GM21528 (cell line): ENCODE results near the gene LCT.
A peak's percentile ranks its signal among the peaks of the same experiment; 100 is the strongest.
"Not testable (repeated sequence)": the region's sequence is repeated elsewhere in the genome, so short reads cannot be mapped to it uniquely, and the experiment has no call there.

Experiments
- ATAC-seq: cut with Tn5 transposase; IDR thresholded peaks from one replicate; pipeline ENCODE4 v1.9.1; 2021; ENCODE audit warnings: mild to moderate bottlenecking, moderate library complexity; ENCODE audit not compliant: unreplicated experiment, low FRiP score

Gene LCT

DNA sequence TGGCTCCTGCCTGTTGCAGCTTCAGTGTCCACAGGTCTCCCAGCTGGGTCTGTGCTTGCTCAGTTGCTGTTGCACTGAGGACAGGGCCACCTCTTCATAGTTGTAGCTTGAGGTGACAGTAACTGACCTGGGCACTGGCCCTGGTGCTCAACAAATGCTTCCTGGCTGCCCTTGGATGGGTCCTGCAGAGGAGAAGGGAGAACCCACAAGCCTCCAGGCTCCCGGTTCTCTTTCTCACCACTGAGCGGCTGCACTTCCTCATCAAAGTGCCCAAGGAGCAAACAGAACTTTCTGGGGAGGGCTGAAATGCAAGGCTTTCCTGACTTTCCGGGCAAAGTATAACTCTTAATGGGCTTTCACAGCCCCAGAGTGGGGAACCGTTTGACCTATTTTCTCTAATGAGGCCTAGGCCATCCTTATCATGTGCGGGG lies 38.7 kb downstream of the LCT start:
- no peak for ATAC-seq

DNA sequence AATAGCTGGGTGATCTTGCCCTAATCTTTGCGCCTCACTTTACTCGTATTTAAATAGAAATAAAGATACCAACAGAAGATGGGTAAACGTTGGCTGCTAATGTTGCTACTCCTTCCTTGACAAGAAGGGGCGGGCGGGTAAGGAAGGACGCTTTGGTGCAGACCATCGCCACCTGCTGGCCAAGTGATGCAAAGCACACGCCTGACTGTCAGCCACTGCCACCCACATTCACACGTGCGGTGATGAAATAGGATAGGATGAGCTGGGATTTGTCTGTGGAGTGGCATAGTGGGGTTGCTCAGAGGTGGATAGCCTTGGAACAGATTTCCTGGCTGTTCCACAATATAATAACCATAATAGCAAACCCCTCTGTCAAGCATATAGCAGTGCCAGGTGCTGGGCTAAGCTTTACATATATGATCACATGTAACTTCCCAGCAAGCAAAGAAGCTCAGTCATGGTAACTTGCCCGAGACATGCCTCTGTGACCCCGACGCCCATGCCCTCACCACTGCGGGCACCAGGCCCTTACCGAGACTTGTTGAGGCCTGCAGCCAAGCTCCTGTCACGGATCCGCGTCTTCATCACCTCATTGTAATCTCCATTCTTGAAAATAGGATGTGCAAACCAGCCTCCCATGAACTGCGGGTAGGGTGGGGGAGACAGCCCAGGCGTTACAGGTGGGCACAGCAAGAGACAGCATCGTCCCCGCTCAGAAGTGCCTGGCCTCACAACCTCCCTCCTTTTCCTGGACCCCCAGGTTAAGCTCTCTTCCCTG lies 39.3 kb downstream of the LCT start:
- ATAC-seq = peak; percentile 63

DNA sequence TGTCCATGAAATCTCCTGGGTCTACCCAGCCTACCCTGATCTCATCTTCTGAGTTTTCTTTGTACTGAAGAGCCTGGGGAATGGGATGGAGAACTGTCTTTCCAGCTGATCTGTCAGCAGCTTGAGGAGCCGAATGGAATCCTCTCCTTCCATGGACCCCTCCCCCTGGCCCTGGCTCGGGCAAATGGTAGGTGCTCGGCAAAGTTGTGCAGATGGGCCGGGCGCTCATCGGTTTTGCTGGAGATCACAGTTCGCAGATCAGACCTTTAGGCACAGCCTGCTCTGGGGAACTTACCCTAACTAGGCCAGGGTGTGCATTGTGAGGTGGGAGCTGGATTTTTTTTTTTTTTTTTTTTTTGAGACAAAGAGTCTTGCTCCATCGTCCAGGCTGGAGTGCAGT lies 40.4 kb downstream of the LCT start:
- ATAC-seq = no peak

DNA sequence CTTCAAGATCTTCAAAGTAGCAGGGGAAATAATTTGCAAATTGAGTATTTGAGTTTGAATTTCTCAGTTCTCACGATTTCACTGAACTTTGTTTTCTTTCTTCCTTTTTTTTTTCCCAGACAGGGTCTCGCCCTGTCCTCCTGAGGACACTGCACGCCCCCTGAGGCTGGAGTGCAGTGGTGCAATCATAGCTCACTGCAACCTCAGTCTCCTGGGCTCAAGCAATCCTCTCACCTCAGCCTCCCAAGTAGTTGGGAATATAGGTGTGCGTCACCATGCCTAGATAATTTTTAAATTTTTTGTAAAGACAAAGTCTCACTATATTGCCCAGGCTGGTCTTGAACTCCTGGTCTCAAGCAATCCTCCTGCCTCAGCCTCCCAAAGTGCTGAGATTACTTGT lies 41.3 kb downstream of the LCT start:
- ATAC-seq = not testable (repeated sequence)

DNA sequence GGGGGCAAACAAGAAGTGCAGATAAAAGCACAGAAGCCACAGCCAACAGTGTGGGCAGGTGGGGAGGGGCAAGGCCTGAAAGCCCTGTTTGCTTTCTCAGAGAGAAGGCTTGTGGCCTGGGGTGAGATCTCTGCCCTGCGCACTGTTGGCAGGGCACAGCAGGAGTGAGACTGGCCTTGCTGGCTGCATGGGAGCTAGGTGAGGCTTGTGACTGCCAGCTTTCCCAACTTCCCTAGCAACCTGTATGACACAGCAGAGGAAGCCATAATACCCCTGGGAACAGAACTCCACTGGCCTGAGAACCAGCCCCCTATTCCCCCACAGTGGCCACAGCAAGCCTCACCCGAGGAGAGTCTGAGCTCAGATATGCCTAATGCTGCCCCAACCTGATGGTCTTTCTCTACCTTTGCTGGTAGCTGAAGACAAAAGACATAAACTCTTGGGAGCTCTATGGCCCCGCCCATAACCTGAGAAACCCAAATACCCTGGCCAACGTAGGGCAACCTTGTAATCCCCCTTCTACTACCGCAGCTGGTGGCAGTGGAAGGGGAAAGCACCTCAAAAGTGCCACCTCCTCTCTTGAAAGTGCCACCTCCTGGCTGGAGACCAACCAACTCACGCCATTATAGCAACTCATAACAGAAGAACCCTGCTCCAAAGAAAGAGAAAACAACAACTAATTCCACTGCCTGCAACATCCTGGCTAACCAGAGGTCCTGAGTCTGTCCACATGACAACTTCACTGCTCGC lies 44.4 kb downstream of the LCT start:
- no peak for ATAC-seq

DNA sequence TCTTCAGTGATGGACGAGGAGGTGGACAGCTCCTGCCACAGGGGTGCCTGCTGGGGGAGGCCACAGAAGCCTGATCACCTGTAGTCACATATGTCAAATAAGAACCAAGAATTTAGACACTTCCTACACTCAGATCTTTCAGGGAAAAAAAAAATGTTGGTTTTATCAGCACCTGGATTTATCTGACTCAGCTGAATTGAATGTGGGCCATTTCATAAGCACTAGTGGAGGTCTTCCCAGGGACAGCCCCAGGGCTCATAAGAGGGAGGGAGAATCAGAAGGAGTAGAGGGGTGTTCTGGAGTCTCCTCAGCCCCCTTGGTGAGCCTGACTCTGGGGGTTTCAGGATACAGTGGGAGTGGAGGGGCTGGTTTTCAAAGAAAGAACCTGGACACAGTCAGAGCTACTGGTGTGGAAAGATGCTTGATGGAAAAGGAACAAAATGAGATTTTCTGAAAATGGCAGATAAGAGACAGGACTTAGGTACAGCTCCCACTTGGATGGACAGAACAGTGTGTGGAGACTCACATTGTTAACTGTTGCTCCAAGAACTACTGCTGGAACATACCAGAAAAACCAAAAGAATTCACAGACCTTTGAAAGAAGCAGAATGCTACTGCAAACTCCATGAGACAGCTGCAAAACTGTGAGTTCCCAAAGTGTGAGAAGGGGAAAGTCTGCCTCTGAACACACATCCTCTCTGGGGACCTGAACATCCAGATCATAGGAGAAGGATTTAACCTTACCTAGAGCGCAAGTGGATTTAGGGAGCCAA lies 45.4 kb downstream of the LCT start:
- ATAC-seq = no peak

DNA sequence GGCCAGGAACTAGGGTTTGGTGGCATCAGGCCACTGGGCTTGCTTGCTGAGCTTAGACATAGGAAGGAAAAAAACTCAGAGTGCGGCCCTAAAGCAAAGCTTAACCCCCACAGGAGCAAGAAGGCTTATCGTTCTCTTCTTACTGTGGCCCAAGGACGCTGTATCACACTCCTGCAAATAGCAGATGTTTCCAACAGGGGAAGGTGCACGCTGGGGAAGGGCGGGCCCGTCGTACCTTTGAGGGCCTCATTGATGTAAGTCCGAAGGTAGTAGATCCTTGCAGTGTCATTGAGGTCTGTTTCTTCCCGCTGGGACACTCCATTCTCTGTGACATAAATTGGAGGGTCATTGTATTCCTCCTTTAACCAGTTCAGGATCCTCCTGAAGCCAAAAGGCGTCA lies 46.6 kb downstream of the LCT start:
- no peak for ATAC-seq

DNA sequence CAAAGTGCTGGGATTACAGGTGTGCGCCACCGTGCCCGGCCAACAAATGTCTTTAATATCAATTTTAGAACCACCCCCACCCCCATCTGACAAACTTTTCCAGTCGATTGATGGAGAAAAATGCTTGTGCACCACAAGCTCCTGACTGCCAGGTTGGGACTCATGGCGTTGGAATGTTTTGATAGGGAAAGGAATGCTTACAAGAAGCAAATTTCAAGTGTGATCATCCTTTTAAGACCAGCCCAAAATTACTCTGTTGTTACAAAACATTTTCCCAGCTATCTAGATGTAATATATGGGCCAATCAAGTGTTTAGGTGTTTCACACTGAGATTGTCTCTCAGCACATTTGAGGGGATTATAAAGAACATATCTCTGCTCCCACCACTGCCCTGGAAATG lies 50.2 kb downstream of the LCT start:
- no peak for ATAC-seq

DNA sequence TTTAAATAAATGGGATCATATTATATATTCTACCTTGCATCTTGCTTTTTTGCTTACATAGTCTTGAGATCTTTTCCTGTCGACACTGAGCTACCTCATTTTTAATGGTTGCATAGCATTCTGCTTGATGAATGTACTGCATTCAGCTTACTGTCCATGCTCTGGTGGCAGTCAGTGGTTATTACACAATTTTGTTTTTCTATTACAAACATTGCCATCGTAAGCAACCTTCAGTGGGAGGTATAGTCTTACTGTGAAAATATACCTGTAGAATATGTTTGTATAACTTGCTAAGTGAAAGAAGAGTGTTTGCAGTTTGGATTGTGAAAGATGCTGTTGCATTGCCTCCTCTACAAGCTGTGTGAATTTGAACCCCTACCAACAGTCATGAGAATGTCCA lies 52.0 kb downstream of the LCT start:
- ATAC-seq = no peak

DNA sequence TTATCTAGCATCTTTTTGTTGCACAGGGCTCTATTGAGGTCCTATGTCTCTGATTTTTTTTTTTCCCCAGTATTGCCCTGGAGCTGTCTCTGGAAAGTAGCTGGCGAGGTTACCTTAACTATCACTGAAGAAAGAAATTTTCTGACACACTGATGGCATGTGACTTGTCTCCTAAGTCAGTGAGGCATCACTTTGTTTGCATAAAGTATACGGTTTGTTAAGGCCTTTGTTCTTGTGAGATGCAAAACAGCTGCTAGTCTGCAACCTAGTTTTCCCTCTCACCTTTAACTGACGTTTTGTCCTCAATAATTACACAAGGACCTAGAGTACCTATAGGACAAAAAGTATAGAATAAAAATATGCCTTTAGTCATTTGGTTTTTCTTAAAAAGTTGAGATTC lies 53.5 kb downstream of the LCT start:
- ATAC-seq = no peak

DNA sequence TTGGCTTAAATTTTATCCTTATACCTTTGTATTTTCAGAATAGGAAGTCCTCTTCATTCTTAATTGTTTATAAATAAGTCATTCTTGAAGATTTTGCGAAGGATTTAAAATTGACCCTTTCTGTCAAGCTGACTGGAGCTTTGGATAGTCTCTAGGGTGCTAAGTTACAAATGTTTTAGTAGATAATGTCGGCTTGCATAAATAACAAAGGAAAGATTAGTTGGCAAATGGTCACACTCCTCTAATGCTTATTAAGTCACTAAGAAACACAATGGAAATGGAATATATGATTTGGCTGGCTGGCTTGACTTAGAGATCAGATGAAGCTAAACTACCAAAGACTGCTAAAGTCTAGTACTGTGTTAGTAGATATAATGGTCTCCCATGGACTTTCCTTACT lies 54.8 kb downstream of the LCT start:
- ATAC-seq = no peak

DNA sequence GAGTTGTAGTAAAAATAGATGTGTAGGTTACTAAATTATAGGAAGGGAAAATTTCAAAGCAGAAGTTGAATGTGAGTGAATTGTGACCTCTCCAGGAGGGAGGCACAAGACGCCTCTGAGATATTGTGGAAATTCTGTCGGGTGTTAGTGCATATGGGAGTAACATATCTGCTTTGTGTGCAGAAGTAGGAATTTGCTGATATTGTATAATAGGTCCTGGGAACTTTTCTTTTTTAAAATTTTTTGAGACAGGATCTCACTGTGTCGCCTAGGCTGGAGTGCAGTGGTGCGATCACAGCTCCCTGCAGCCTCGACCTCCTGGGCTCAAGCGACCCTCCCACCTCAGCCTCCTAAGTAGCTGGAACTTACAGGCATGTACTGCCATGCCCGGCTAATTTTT lies 60.6 kb downstream of the LCT start:
- no peak for ATAC-seq

DNA sequence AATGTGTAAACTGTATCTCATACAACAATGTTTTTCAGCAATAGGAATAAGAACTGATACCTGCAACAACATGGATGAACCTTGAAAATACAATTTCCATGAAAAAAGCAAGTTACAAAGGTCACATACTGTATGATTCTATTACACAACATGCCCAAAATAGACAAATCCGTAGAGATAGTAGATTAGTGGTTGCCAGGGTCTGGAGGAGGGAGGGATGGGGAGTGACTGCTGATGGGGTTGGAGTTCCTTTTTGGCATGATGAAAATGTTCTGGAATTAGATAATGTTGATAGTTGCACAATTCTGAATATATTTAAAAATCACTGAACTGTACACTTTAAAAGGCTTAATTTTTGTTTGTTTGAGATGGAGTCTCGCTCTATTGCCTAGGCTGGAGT lies 61.6 kb downstream of the LCT start:
- ATAC-seq = no peak

DNA sequence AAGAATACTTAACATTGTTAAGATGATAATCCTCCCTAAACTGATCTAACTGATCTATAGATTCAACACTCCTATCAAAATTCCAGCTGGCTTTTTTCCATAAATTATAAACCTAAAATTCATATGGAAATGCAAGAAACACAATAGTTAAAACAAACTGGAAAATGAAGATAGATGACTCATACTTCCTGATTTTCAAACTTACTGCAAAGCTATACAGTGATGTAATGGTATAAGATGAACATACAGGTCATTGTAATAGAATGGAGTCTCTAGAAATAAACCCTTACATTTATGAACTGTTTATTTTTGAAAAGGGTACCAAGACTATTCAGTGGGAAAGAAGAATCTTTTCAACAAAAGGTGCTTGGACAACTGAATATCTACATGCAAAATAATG lies 63.1 kb downstream of the LCT start:
- ATAC-seq = no peak

DNA sequence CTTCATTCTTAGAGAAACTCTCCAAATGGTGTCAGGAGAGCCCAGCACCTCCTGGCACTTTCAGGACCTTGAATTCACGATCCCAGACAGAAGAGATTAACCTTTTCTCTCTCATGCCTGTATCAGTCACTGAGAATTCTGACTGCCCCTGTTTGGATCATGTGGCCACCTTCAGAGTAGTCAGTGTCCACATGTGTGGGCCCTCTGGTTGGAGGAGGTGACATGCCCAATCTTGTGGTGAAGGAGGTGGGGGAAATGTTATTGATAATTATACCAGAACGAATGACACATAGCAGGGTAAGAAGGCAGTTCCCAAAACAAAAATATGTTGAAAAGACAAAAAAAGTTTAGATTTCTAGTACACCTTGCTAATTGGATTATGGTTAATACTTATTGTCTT lies 63.7 kb downstream of the LCT start:
- no peak for ATAC-seq

DNA sequence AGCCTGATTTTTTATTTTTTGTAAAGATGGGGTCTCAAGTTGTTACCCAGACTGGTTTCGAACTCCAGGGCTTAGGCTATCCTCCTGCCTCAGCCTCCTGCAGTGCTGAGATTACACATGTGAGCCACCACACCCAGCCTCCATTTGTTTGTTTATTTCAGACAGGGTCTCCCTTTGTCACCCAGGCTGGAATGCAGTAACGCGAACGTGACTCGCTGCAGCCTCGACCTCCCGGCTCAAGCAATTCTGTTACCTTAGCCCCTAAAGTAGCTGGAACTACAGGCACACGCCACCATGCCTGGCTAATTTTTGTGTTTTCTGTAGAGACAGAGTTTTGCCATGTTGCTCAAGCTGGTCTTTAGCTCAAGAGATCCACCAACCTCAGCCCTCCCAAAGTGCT lies 68.1 kb downstream of the LCT start:
- ATAC-seq = no peak

DNA sequence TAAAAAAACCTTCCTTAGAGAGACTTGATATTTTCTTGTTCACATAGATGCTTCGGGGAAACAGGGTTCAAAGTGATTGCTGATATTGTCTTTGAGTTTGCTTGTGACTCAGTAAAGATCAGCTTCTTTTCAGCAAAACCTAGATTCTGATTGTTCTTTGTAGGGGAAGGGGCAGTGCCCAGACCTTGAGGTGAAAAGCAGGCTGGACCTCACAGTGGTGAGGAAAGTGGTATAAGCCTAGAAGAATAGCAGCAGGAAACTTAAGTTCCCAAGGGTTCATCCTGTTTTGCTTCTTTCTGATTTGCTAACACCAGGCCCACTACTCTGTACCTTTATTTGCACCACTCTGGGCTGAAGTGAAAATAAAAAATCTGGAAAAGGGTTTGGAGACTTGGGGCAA lies 74.5 kb downstream of the LCT start:
- ATAC-seq = no peak

DNA sequence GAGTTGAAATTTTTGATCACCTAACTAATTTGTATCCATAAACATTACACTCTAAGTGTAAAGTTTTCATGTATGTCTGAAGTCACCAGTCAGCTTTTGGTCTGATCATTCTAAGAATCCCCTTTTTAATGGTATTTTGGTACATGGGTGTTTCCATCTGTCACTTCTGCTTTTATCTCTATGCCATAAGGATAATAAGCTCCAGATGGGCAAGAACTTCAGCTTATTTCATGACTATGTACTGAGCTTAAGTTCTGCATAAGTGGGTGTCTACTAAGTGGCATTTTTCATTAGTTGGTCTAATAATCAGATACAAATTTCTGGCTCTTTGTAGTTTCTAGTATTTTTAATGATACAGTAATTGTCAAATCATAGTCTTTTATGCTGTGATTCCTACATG lies 75.0 kb downstream of the LCT start:
- ATAC-seq = no peak

DNA sequence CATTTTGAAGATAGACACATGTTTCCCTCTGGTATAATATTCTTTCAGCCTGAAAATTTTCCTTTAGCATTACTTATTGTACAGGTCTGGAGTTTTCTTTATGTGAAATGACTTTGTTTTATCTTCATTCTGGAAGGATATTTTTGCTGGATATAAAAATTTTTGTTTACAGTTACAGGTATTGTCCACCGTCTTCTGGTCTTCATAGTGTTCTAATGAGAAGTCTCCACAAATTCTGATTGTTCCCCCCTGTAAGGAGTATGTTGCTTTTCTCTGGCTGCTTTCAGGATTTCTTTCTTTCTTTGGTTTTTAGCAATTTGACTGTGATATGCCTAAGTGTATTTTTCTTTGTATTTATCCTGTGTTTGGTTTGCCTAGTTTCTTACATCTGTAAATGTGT lies 80.3 kb downstream of the LCT start:
- ATAC-seq = no peak

DNA sequence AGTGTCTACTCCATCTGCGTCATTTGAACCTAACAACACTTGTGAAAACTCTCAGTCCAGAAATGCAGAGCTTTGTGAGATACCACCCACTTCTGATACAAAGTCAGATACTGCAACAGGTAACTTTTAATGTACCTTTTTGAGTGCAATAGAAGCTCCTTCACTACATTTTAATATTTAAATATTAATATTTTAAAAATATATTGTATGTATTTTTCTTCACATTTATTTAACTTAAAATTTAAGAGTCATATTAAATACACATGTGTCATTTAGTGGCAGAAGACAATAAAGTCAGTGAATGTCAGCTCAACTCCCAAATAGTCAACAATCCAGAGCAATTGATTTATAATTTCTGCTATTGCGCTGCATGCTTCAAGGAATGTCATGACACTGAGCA lies 81.4 kb downstream of the LCT start:
- ATAC-seq = no peak

DNA sequence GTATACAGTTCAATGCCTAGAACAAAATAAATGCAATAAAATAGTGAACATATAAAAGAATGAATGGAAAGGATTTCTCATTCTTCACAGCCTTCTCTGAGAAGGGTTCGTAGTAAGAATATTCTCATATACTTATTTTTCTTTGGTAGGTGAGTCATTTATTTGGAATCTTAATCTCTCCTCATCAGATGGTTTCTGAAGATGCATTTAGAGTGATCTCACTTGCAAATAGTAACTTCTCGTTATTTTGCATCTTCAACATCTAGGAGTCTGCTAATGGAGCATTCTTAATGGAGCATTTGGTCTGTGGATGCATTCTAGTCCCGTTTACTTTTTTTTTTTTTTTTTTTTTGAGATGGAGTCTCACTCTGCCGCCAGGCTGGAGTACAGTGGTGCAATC lies 91.4 kb downstream of the LCT start:
- ATAC-seq = no peak
